HepG2 (cell line): Measurements from ENCODE around the gene ZNF235. TPM values are rescaled to one million over a fixed set of nuclear protein-coding genes. Genes with fewer than 3 reads are reported as not detected.

ENCODE experiments used
- ARID2 ChIP-seq: sonication (generic); formaldehyde crosslinking; IDR thresholded peaks from 2 replicates; pipeline ENCODE4 v1.8.1; 2022; ENCODE audit warnings: mild to moderate bottlenecking, missing genetic modification reagents, borderline replicate concordance
- DMAP1 ChIP-seq: IDR thresholded peaks from 2 replicates; pipeline ENCODE4 v1.6.1; 2016
- EED ChIP-seq: sonication (generic); formaldehyde crosslinking; IDR thresholded peaks from 2 replicates; pipeline ENCODE4 v1.5.0; 2020; ENCODE audit warnings: mild to moderate bottlenecking, missing genetic modification reagents
- HDAC2 ChIP-seq: sonication (generic); formaldehyde crosslinking; IDR thresholded peaks from 2 replicates; pipeline ENCODE4 v1.4.0; 2020; ENCODE audit warnings: missing genetic modification reagents
- KLF16 ChIP-seq, 2 experiments: sonication (generic) in 1 of 2; formaldehyde crosslinking in 1 of 2; IDR thresholded peaks; 2 replicates each; pipeline versions ENCODE4 v1.6.1 to v1.8.0; 2016 to 2023; ENCODE audit warnings: missing genetic modification reagents in 2 of 2, missing compliant biosample characterization in 1 of 2
- NFKB2 ChIP-seq: sonication (generic); formaldehyde crosslinking; IDR thresholded peaks from 2 replicates; pipeline ENCODE4 v1.4.0; 2020; ENCODE audit warnings: missing genetic modification reagents, borderline replicate concordance
- PHF21A ChIP-seq: sonication (generic); formaldehyde crosslinking; IDR thresholded peaks from 2 replicates; pipeline ENCODE4 v1.5.0; 2020; ENCODE audit warnings: mild to moderate bottlenecking, missing genetic modification reagents
- SMAD3 ChIP-seq: sonication (generic); formaldehyde crosslinking; IDR thresholded peaks from 2 replicates; pipeline ENCODE4 v1.4.0; 2020; ENCODE audit warnings: missing genetic modification reagents
- TBP ChIP-seq: sonication (generic); formaldehyde crosslinking; IDR thresholded peaks from 2 replicates; pipeline ENCODE4 v1.5.0; 2020; ENCODE audit warnings: missing genetic modification reagents
- U2AF2 ChIP-seq: fragments of 200-400 bp; formaldehyde crosslinking; IDR thresholded peaks from 2 replicates; pipeline ENCODE4 v1.6.1; 2017; ENCODE audit warnings: low read depth, mild to moderate bottlenecking, low read length
- ZC3H13 ChIP-seq: sonication (generic); formaldehyde crosslinking; IDR thresholded peaks from 2 replicates; pipeline ENCODE4 v1.8.1; 2023; ENCODE audit warnings: mild to moderate bottlenecking, missing genetic modification reagents, moderate library complexity
- ZMYM4 ChIP-seq: sonication (generic); formaldehyde crosslinking; IDR thresholded peaks from 2 replicates; pipeline ENCODE4 v1.8.1; 2023; ENCODE audit warnings: mild to moderate bottlenecking, missing genetic modification reagents
- ZNF253 ChIP-seq: sonication (generic); formaldehyde crosslinking; IDR thresholded peaks from 2 replicates; pipeline ENCODE4 v1.8.0; 2022; ENCODE audit warnings: mild to moderate bottlenecking, missing genetic modification reagents, borderline replicate concordance
- ZNF383 ChIP-seq: sonication (generic); formaldehyde crosslinking; IDR thresholded peaks from 2 replicates; pipeline ENCODE4 v1.4.0; 2020; ENCODE audit warnings: missing genetic modification reagents, mild to moderate bottlenecking, borderline replicate concordance
- ZNF75D ChIP-seq: sonication (generic); formaldehyde crosslinking; IDR thresholded peaks from 2 replicates; pipeline ENCODE4 v1.8.1; 2023; ENCODE audit warnings: missing genetic modification reagents, mild to moderate bottlenecking, borderline replicate concordance
- polyA plus RNA-seq, 8 experiments: library from polyadenylated mRNA; depleted of rRNA in 3 of 8; stranded (reverse) in 7 of 8; unstranded in 1 of 8; fragments of >200 nt; fragmentation: Illumina TruSeq in 4 of 8; extraction: Trizol in 4 of 8; gene quantifications; 2 replicates each; pipeline versions ENCODE4 v1.2.1 to v1.2.3, GENCODE V29; 2011 to 2016; ENCODE audit warnings: low read depth in 4 of 8, missing spikeins in 1 of 8, mixed read lengths in 1 of 8; ENCODE audit not compliant: insufficient read depth in 1 of 8
- total RNA-seq, 5 experiments: library from RNA; depleted of rRNA; stranded (reverse); fragments of >200 nt; fragmentation: Illumina TruSeq; extraction: Trizol; gene quantifications; 2 replicates each; pipeline ENCODE4 v1.2.3, GENCODE V29; 2016; ENCODE audit warnings: low read depth in 1 of 5
- TF ChIP-seq, protein P1 (sequence below): sonication (generic); formaldehyde crosslinking; IDR thresholded peaks from 2 replicates; pipeline ENCODE4 v1.4.0; 2020; ENCODE audit warnings: low read depth, missing genetic modification reagents
- TF ChIP-seq, protein P2 (sequence below): sonication (generic); formaldehyde crosslinking; IDR thresholded peaks from 2 replicates; pipeline ENCODE4 v1.4.0; 2020; ENCODE audit warnings: missing genetic modification reagents
- TF ChIP-seq, protein P3 (sequence below): IDR thresholded peaks from 2 replicates; pipeline ENCODE4 v1.6.1; 2016; ENCODE audit warnings: low read depth, missing genetic modification reagents, missing compliant biosample characterization
- TF ChIP-seq, protein P4 (sequence below): sonication (generic); formaldehyde crosslinking; IDR thresholded peaks from 2 replicates; pipeline ENCODE4 v1.9.0; 2022; ENCODE audit warnings: missing genetic modification reagents, mild to moderate bottlenecking, borderline replicate concordance

Gene ZNF235
- total and polyA plus RNA-seq, 2 of the 13 experiments (the other 11 are each of a cell fraction or from before 2014, with no cell fraction given) = 4.8 to 5.5 TPM

DNA sequence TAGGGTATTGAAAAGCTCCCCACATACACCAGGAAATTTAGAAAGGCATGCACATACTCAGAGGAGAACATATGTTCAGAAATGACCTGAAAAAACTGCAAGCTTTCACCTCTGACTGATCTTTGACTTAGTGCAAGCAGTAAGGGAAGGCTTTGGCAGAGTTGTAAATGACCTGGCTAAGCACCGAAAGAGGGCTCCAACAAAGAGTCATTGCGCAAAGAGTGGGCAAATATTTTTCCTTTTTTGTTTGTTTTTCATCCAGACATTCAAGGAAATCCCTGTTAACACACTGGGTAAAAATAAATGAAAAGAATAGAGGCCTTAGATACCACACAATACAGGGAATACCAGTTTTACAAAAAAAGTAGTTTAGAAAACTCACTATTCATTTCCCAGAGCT is 50.3 kb downstream of the ZNF235 start (continued):
- TF ChIP-seq, protein P1, sequence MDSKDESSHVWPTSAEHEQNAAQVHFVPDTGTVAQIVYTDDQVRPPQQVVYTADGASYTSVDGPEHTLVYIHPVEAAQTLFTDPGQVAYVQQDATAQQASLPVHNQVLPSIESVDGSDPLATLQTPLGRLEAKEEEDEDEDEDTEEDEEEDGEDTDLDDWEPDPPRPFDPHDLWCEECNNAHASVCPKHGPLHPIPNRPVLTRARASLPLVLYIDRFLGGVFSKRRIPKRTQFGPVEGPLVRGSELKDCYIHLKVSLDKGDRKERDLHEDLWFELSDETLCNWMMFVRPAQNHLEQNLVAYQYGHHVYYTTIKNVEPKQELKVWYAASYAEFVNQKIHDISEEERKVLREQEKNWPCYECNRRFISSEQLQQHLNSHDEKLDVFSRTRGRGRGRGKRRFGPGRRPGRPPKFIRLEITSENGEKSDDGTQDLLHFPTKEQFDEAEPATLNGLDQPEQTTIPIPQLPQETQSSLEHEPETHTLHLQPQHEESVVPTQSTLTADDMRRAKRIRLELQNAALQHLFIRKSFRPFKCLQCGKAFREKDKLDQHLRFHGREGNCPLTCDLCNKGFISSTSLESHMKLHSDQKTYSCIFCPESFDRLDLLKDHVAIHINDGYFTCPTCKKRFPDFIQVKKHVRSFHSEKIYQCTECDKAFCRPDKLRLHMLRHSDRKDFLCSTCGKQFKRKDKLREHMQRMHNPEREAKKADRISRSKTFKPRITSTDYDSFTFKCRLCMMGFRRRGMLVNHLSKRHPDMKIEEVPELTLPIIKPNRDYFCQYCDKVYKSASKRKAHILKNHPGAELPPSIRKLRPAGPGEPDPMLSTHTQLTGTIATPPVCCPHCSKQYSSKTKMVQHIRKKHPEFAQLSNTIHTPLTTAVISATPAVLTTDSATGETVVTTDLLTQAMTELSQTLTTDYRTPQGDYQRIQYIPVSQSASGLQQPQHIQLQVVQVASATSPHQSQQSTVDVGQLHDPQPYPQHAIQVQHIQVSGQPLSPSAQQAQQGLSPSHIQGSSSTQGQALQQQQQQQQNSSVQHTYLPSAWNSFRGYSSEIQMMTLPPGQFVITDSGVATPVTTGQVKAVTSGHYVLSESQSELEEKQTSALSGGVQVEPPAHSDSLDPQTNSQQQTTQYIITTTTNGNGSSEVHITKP (CRISPR knock-in tag) = no peak
- TF ChIP-seq NFKB2 (CRISPR knock-in tag) (no peak), PHF21A (CRISPR knock-in tag) (peak; percentile 34; the same call in 1 of the 2 replicates), ZNF75D (CRISPR knock-in tag) (no peak), SMAD3 (0 out of 2 replicates have a peak, but pooled peaks have one; percentile 23), ZC3H13 (no peak), ARID2 (CRISPR knock-in tag) (no peak), TBP (CRISPR knock-in tag) (no peak), ZMYM4 (CRISPR knock-in tag) (peak; percentile 64), EED (CRISPR knock-in tag) (no peak), DMAP1 (CRISPR knock-in tag) (no peak), HDAC2 (CRISPR knock-in tag) (no peak; the same call in 1 of the 2 replicates), ZNF253 (CRISPR knock-in tag) (no peak), U2AF2 (no peak), ZNF383 (no peak), KLF16 (CRISPR knock-in tag; IDR thresholded peaks at IDR 0.05) (peak in 1 of 2 experiments; percentile 50; a peak in 1 of 4 replicates)
- TF ChIP-seq, protein P2, sequence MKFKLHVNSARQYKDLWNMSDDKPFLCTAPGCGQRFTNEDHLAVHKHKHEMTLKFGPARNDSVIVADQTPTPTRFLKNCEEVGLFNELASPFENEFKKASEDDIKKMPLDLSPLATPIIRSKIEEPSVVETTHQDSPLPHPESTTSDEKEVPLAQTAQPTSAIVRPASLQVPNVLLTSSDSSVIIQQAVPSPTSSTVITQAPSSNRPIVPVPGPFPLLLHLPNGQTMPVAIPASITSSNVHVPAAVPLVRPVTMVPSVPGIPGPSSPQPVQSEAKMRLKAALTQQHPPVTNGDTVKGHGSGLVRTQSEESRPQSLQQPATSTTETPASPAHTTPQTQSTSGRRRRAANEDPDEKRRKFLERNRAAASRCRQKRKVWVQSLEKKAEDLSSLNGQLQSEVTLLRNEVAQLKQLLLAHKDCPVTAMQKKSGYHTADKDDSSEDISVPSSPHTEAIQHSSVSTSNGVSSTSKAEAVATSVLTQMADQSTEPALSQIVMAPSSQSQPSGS (CRISPR knock-in tag) = 0 out of 2 replicates have a peak, but pooled peaks have one; percentile 15
- TF ChIP-seq, protein P3, sequence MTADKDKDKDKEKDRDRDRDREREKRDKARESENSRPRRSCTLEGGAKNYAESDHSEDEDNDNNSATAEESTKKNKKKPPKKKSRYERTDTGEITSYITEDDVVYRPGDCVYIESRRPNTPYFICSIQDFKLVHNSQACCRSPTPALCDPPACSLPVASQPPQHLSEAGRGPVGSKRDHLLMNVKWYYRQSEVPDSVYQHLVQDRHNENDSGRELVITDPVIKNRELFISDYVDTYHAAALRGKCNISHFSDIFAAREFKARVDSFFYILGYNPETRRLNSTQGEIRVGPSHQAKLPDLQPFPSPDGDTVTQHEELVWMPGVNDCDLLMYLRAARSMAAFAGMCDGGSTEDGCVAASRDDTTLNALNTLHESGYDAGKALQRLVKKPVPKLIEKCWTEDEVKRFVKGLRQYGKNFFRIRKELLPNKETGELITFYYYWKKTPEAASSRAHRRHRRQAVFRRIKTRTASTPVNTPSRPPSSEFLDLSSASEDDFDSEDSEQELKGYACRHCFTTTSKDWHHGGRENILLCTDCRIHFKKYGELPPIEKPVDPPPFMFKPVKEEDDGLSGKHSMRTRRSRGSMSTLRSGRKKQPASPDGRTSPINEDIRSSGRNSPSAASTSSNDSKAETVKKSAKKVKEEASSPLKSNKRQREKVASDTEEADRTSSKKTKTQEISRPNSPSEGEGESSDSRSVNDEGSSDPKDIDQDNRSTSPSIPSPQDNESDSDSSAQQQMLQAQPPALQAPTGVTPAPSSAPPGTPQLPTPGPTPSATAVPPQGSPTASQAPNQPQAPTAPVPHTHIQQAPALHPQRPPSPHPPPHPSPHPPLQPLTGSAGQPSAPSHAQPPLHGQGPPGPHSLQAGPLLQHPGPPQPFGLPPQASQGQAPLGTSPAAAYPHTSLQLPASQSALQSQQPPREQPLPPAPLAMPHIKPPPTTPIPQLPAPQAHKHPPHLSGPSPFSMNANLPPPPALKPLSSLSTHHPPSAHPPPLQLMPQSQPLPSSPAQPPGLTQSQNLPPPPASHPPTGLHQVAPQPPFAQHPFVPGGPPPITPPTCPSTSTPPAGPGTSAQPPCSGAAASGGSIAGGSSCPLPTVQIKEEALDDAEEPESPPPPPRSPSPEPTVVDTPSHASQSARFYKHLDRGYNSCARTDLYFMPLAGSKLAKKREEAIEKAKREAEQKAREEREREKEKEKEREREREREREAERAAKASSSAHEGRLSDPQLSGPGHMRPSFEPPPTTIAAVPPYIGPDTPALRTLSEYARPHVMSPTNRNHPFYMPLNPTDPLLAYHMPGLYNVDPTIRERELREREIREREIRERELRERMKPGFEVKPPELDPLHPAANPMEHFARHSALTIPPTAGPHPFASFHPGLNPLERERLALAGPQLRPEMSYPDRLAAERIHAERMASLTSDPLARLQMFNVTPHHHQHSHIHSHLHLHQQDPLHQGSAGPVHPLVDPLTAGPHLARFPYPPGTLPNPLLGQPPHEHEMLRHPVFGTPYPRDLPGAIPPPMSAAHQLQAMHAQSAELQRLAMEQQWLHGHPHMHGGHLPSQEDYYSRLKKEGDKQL (CRISPR knock-in tag) = 0 out of 2 replicates have a peak, but pooled peaks have one; percentile 22
- TF ChIP-seq, protein P4, sequence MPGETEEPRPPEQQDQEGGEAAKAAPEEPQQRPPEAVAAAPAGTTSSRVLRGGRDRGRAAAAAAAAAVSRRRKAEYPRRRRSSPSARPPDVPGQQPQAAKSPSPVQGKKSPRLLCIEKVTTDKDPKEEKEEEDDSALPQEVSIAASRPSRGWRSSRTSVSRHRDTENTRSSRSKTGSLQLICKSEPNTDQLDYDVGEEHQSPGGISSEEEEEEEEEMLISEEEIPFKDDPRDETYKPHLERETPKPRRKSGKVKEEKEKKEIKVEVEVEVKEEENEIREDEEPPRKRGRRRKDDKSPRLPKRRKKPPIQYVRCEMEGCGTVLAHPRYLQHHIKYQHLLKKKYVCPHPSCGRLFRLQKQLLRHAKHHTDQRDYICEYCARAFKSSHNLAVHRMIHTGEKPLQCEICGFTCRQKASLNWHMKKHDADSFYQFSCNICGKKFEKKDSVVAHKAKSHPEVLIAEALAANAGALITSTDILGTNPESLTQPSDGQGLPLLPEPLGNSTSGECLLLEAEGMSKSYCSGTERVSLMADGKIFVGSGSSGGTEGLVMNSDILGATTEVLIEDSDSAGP (CRISPR knock-in tag) = no peak
